B cell (primary cell): Measurements from ENCODE around the gene SESN3. TPM values are rescaled to one million over a fixed set of nuclear protein-coding genes. Genes with fewer than 3 reads are reported as not detected.

Source experiments
- ATAC-seq: fragments of 200-7000 bp; cut with Tn5 transposase; one replicate; pipeline ENCODE4 v1.10.0; 2021; ENCODE audit warnings: low read depth, mild to moderate bottlenecking, moderate number of reproducible peaks, moderate library complexity
- CTCF ChIA-PET: fragments of 350-600 bp; sonication (Branson Sonifier 250); formaldehyde crosslinking; loops from one replicate; lab custom pipeline; 2021; ENCODE audit warnings: antibody characterized with exemption, inconsistent platforms; lab: Charles Lee
- POLR2A ChIA-PET: fragments of 350-600 bp; sonication (Branson Sonifier 250); formaldehyde crosslinking; loops from one replicate; lab custom pipeline; 2021; ENCODE audit warnings: antibody characterized with exemption; lab: Charles Lee
- DNase-seq: peaks from one replicate; pipeline ENCODE4 v3.0.0; 2013
- H2AFZ ChIP-seq: 2 replicates; pipeline ENCODE4 v1.6.1; 2012; ENCODE audit warnings: mild to moderate bottlenecking, low read depth, low read length; ENCODE audit not compliant: insufficient read depth, poor library complexity, severe bottlenecking
- H3K27ac ChIP-seq, 2 donors: 1 replicate in 1 of 2; 2 replicates in 1 of 2; pipeline ENCODE4 v1.5.1; 2012 to 2013; ENCODE audit warnings: low read length in 2 of 2, mild to moderate bottlenecking in 2 of 2, moderate library complexity in 1 of 2
- H3K27me3 ChIP-seq, 4 experiments: fragments of 200-600 bp in 1 of 4; sonication (generic) in 1 of 4; replicated peaks in 1 of 4; 1 replicate in 2 of 4; 2 replicates in 2 of 4; pipeline versions ENCODE4 v1.6.1 to v1.7.0; 2013 to 2016; ENCODE audit warnings: low read length in 3 of 4, mild to moderate bottlenecking in 2 of 4, mixed read lengths in 1 of 4, moderate library complexity in 1 of 4; ENCODE audit not compliant: insufficient read depth in 4 of 4, control insufficient read depth in 3 of 4; ENCODE audit errors: control extremely low read depth in 1 of 4
- H3K36me3 ChIP-seq, 2 experiments: replicated peaks in 1 of 2; 1 replicate in 1 of 2; 2 replicates in 1 of 2; pipeline versions ENCODE4 v1.6.1 to v1.7.1; 2013; ENCODE audit warnings: low read length in 1 of 2; ENCODE audit not compliant: insufficient read depth in 2 of 2, control insufficient read depth in 1 of 2; ENCODE audit errors: control extremely low read depth in 1 of 2, extremely low read depth in 1 of 2
- H3K4me1 ChIP-seq, 2 donors: fragments of 200-600 bp in 1 of 2; sonication (generic) in 1 of 2; 1 replicate in 1 of 2; 2 replicates in 1 of 2; pipeline versions ENCODE4 v1.5.1 to v1.6.1; 2013 to 2017; ENCODE audit warnings: low read length in 2 of 2; ENCODE audit not compliant: control insufficient read depth in 2 of 2, insufficient read depth in 2 of 2
- H3K4me2 ChIP-seq: replicated peaks from 2 replicates; pipeline ENCODE3; 2012; ENCODE audit warnings: mild to moderate bottlenecking, low read depth, low read length; ENCODE audit not compliant: poor library complexity, severe bottlenecking
- H3K4me3 ChIP-seq, 5 experiments: fragments of 200-600 bp in 1 of 5; sonication (generic) in 1 of 5; 1 replicate in 3 of 5; 2 replicates in 2 of 5; pipeline versions ENCODE4 v1.5.1 to v1.7.0; 2011 to 2016; ENCODE audit warnings: low read length in 4 of 5, mild to moderate bottlenecking in 4 of 5, low read depth in 2 of 5, control low read depth in 1 of 5, moderate library complexity in 1 of 5; ENCODE audit not compliant: insufficient read depth in 1 of 5; ENCODE audit errors: control extremely low read depth in 1 of 5, extremely low read depth in 1 of 5
- H3K79me2 ChIP-seq: fragments of 200-600 bp; sonication (generic); one replicate; pipeline ENCODE4 v1.6.0; 2016; ENCODE audit warnings: low read length; ENCODE audit not compliant: control insufficient read depth, insufficient read depth
- H3K9ac ChIP-seq: fragments of 200-600 bp; sonication (generic); 2 replicates; pipeline ENCODE4 v1.6.1; 2017; ENCODE audit warnings: mild to moderate bottlenecking, low read length, moderate library complexity
- H3K9me3 ChIP-seq, 3 donors: one replicate each; pipeline versions ENCODE4 v1.6.1 to v1.7.1; 2013; ENCODE audit warnings: low read length in 2 of 3; ENCODE audit not compliant: control insufficient read depth in 2 of 3, insufficient read depth in 1 of 3; ENCODE audit errors: control extremely low read depth in 1 of 3
- H4K20me1 ChIP-seq: 2 replicates; pipeline ENCODE4 v1.6.0; 2012; ENCODE audit warnings: mild to moderate bottlenecking, low read length; ENCODE audit not compliant: insufficient read depth, control insufficient read depth, poor library complexity, severe bottlenecking
- H3K27ac Mint-ChIP-seq: one replicate; pipeline ENCODE4 v1.8.0; 2021; ENCODE audit warnings: mixed read lengths
- H3K27me3 Mint-ChIP-seq: one replicate; pipeline ENCODE4 v1.8.0; 2021; ENCODE audit warnings: mixed read lengths
- H3K4me1 Mint-ChIP-seq: one replicate; pipeline ENCODE4 v1.8.0; 2021; ENCODE audit warnings: mixed read lengths
- H3K4me3 Mint-ChIP-seq: one replicate; pipeline ENCODE4 v1.8.0; 2021; ENCODE audit warnings: mixed read lengths
- H3K9me3 Mint-ChIP-seq: one replicate; pipeline ENCODE4 v1.8.0; 2022; ENCODE audit warnings: mixed read lengths; ENCODE audit not compliant: insufficient read depth
- EZH2 ChIP-seq: IDR thresholded peaks from 2 replicates; pipeline ENCODE4 v1.6.1; 2012; ENCODE audit warnings: borderline replicate concordance, low read depth, mild to moderate bottlenecking, moderate library complexity, low read length; ENCODE audit not compliant: insufficient read depth, poor library complexity, severe bottlenecking
- WGBS: methylation state at CpG from one replicate; pipeline ENCODE4 v1.1.5; 2013; ENCODE audit warnings: missing lambda C conversion rate; ENCODE audit not compliant: insufficient coverage; 5-methylcytosine and 5-hydroxymethylcytosine counted together
- intact Hi-C: fragments of 100-400 bp; cut with micrococcal nuclease; formaldehyde crosslinking; loops from one replicate; pipeline ENCODE4 v1.10.0; 2022
- polyA plus RNA-seq: library from polyadenylated mRNA; depleted of rRNA; stranded (reverse); fragments of >200 nt; gene quantifications from 2 replicates; pipeline ENCODE4 v1.2.3, GENCODE V29; 2012
- total RNA-seq, 2 donors: library from RNA; stranded (reverse); fragments of 120-200 nt in 1 of 2; gene quantifications; 1 replicate in 1 of 2; 2 replicates in 1 of 2; pipeline versions ENCODE4 v1.2.3 to v1.2.4, GENCODE V29; 2013 to 2022
- TF ChIP-seq, protein P1 (sequence below): fragments of 200-600 bp; IDR thresholded peaks from one replicate; pipeline ENCODE4 v1.8.0; 2022; ENCODE audit warnings: antibody characterized with exemption, mild to moderate bottlenecking

Gene SESN3
- total and polyA plus RNA-seq, 2 donors (not counting 1 experiment from before 2014, with no cell fraction given): 10.1 to 519 TPM

DNA sequence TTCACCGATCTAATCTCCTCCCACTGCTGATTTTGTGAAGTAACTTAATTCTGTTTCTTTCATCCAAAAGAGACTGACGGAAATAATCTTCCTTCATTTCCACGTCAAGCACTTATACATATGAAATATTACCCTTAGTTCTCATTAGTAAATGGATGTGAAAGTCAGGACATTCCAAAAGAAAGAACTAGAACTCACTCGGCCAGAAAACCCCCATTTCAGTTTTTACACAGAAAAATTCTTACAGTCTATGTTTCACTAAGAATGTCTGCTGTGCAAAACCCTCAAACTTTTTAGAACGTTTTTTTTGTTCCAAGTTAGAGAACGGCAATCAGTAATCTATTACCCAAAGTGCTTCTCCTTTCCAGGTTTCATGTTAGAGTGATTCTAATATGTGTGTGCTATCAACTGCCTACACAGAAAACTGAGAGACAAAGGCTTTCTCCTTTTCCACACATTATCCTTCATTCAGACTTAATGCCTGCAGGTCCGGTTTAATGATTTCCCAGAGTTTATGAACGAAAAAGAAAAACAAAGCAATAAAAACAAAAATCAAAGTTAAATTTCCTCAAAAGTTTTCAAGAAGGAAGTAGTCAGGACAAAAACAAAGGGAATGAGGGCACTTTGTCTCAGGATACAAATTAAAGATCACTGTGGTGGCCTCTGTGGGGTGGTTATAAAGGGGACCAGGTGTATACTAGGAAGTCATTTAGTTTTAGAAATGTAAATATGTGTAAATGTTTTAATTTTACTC is 11.3 kb upstream of the SESN3 start:
- Mint-ChIP-seq H3K9me3 (no peaks in the 10 kb centered on the region), H3K4me1 (peaks cover 24% of the 10 kb centered on the region), H3K27me3 (no peaks in the 10 kb centered on the region), H3K27ac (peak overlapping the region; percentile 78), H3K4me3 (peak overlapping the region; percentile 47)
- WGBS: no CpG with 5 or more reads among the region's 8 CpGs
- Histone ChIP-seq H3K79me2 (no peaks in the 10 kb centered on the region), H3K27me3 (no peaks in the 10 kb centered on the region), H3K4me2 (peak overlapping the region; percentile 54), H3K9me3 (no peaks in the 10 kb centered on the region), H3K4me1 (peaks cover 14 to 15% of the 10 kb centered on the region in 2 donors), H2AFZ (peak overlapping the region; percentile 63), H4K20me1 (no peaks in the 10 kb centered on the region), H3K27ac (peak overlapping the region; percentile 8 to 58), H3K36me3 (no peaks in the 10 kb centered on the region), H3K4me3 (peak overlapping the region in 3 of 5 experiments; percentile 6 to 59 (median 27)), H3K9ac (peak overlapping the region; percentile 58)
- TF ChIP-seq EZH2: no peak
- TF ChIP-seq, protein P1, sequence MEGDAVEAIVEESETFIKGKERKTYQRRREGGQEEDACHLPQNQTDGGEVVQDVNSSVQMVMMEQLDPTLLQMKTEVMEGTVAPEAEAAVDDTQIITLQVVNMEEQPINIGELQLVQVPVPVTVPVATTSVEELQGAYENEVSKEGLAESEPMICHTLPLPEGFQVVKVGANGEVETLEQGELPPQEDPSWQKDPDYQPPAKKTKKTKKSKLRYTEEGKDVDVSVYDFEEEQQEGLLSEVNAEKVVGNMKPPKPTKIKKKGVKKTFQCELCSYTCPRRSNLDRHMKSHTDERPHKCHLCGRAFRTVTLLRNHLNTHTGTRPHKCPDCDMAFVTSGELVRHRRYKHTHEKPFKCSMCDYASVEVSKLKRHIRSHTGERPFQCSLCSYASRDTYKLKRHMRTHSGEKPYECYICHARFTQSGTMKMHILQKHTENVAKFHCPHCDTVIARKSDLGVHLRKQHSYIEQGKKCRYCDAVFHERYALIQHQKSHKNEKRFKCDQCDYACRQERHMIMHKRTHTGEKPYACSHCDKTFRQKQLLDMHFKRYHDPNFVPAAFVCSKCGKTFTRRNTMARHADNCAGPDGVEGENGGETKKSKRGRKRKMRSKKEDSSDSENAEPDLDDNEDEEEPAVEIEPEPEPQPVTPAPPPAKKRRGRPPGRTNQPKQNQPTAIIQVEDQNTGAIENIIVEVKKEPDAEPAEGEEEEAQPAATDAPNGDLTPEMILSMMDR: no peak
- ChIA-PET CTCF (interaction anchor here (0.5 to 2.0 kb wide), 4 partner anchors 9 to 14 kb away, joined by 4 to 8 read pairs (median 6); partner anchors contain the start of gene SESN3), POLR2A (interaction anchor here (0.6 to 1.8 kb wide), 2 partner anchors 10 to 13 kb away, joined by 4 to 7 read pairs; no protein-coding TSS in a partner anchor)
- no peak for DNase-seq
- no peak for ATAC-seq
- intact Hi-C loops: no loop called here

DNA sequence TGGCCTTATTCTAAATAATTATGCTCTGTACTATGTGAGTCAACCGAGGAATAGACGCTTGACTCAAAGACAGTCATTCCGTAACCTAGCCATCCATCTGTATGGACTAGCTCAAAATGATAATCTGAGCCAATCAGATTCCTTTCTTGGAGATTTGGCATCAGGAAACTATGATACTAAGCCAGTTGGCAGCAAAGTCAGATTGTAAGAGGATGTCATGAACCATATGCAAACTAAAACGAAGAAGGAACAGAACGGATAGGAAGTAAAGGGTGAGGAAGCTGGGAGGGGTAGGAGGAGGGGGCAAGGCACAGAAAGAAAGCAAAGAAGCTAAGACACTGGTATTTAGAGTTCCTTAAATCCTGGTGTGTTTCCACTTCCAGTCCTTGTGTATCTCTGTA is 10.7 kb upstream of the SESN3 start:
- peak; percentile 68 for ATAC-seq
- DNase-seq: peak; percentile 40
- peaks cover 2% of the 10 kb centered on the region for H3K79me2 ChIP-seq
- H3K27me3 ChIP-seq: no peaks in the 10 kb centered on the region
- H3K4me1 ChIP-seq: peaks cover 14 to 15% of the 10 kb centered on the region in 2 donors
- 77% methylated on average over 3 of the region's 5 CpGs for WGBS
- intact Hi-C loops: loop anchor here (1.0 kb wide), 1 partner anchor 9 kb away; no protein-coding TSS in a partner anchor
- H3K9ac ChIP-seq: peak overlapping the region; percentile 58
- peak overlapping the region; percentile 54 for H3K4me2 ChIP-seq
- peak overlapping the region in 3 of 5 experiments; percentile 6 to 59 (median 27) for H3K4me3 ChIP-seq
- peak overlapping the region; percentile 63 for H2AFZ ChIP-seq
- TF ChIP-seq EZH2: no peak
- TF ChIP-seq, protein P1: no peak
- Mint-ChIP-seq H3K27me3 (no peaks in the 10 kb centered on the region), H3K27ac (peak overlapping the region; percentile 78), H3K4me3 (peak overlapping the region; percentile 47), H3K9me3 (no peaks in the 10 kb centered on the region), H3K4me1 (peaks cover 22% of the 10 kb centered on the region)
- ChIA-PET CTCF (interaction anchor here (0.5 to 1.6 kb wide), 3 partner anchors 9 to 14 kb away, joined by 4 to 7 read pairs (median 4); partner anchors contain the start of gene SESN3), POLR2A (interaction anchor here (0.6 kb wide), 1 partner anchor 14 kb away, joined by 4 read pairs; no protein-coding TSS in a partner anchor)
- H3K36me3 ChIP-seq: no peaks in the 10 kb centered on the region
- peak overlapping the region; percentile 8 to 58 for H3K27ac ChIP-seq
- H4K20me1 ChIP-seq: no peaks in the 10 kb centered on the region
- no peaks in the 10 kb centered on the region for H3K9me3 ChIP-seq
